Stomach (tissue), 4 donors: Measurements from ENCODE around the gene MRM1.

Source experiments
- CTCF ChIP-seq, 7 experiments: fragments of 450-650 bp in 4 of 7; fragments of 200-600 bp in 3 of 7; sonication (generic) in 3 of 7; IDR thresholded peaks; one replicate each; pipeline ENCODE4 v1.5.1; 2016 to 2019; ENCODE audit warnings: antibody characterized with exemption in 7 of 7, control low read depth in 2 of 7, mild to moderate bottlenecking in 1 of 7
- EP300 ChIP-seq: sonication (generic); formaldehyde crosslinking; IDR thresholded peaks from one replicate; pipeline ENCODE4 v1.6.1; 2017; ENCODE audit warnings: antibody characterized with exemption
- POLR2A ChIP-seq, 4 donors: fragments of 450-650 bp; IDR thresholded peaks; one replicate each; pipeline ENCODE4 v1.6.1; 2016; ENCODE audit warnings: antibody characterized with exemption in 4 of 4, control low read depth in 2 of 4, mild to moderate bottlenecking in 1 of 4, moderate library complexity in 1 of 4
- POLR2AphosphoS5 ChIP-seq, 3 donors: sonication (generic); formaldehyde crosslinking; IDR thresholded peaks; one replicate each; pipeline ENCODE4 v1.6.1; 2016; ENCODE audit warnings: antibody characterized with exemption in 3 of 3

- TF ChIP-seq POLR2AphosphoS5 (IDR thresholded peaks at IDR 0.05) (no peak), CTCF (IDR thresholded peaks at IDR 0.05) (no peak), POLR2A (IDR thresholded peaks at IDR 0.05) (no peak), EP300 (no peak)
These were observed 15.2 kb upstream of the MRM1 start for GRCh38 chr17:36586138-36586537.
